Fibroblast of skin of right biceps (primary cell): ENCODE measurements around the gene ZNF620.
"Not testable (repeated sequence)": the region's sequence is repeated elsewhere in the genome, so short reads cannot be mapped to it uniquely, and the experiment has no call there.

Experiments used
- DNase-seq: peaks from one replicate; pipeline ENCODE4 v3.0.0-alpha.2; 2013

ZNF620 gene

DNA sequence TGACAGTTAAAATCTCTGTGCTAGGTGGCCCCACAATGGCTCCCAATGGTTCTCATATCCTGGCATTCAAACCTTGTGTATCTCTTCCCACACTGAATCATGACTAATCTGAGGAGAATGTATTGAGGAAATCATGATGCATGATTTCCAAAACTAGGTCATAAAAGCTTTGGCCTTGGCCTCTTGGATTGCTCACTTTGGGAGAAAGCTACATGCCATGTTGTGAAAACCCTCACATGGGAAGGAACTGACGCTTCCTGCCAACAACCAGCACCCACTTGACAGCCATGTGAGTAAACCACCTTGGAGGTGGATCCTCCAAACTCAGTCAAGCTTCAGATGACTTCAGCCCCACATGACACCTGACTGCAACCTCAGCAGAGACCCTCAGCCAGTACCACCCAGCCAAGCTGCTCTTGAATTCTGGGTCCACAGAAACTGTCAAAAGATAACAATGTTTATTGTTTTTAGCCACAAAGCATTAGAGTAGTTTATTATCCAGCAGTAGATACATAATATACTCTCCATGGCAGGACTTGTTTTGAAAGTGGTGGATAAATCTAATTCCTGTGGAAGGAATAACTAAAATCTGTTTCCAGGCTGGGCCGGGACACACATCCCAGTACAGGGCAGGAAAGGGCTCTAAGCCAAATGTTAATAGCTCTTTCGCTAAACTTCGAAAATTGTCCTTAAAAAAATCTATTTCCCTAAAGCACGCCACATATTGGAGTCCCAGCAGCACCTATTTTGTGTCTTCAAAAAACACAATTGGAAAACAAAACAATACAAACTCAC is 1.0 kb upstream of the ZNF620 start:
- DNase-seq, result peak; percentile 96

DNA sequence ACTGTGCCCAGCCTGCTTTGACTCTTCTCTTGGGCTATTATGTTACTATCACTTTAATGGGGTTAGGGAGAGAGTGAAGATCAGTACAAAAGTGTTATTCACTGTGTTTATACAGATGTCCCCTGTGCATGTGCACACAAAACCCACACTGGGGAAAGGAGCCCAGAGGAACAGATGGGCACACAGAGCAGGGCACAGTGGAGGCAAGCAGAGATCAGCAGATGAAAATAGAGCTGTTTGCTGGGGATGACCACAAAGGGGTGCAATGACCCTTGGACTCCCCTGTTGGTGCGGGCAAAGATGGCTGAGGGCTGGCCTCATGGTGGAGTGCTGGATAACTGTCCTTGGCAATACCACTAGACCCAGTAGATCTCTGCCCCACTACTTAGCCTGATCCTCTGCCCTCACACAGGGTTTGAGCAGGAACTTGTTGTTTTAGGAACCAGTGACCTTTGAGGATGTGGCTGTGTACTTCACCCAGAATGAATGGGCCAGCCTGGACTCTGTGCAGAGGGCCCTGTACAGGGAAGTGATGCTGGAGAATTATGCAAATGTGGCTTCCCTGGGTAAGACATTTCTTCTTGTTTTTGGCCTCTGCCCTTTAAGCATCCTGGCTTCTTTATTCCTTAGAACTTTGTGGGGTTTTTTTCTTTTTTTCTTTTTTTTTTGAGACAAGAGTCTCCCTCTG is 5.3 kb downstream of the ZNF620 start:
- no peak for DNase-seq

DNA sequence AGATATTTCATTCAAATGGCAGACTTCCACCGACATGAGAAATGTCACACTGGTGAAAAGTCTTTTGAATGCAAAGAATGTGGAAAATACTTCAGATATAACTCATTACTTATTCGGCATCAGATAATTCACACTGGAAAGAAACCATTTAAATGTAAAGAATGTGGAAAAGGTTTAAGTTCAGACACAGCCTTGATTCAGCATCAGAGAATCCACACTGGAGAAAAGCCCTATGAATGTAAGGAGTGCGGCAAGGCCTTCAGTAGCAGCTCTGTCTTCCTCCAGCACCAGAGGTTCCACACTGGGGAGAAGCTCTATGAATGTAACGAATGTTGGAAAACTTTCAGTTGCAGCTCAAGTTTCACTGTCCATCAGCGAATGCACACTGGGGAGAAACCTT is 10.4 kb downstream of the ZNF620 start:
- DNase-seq, result peak; percentile 84

DNA sequence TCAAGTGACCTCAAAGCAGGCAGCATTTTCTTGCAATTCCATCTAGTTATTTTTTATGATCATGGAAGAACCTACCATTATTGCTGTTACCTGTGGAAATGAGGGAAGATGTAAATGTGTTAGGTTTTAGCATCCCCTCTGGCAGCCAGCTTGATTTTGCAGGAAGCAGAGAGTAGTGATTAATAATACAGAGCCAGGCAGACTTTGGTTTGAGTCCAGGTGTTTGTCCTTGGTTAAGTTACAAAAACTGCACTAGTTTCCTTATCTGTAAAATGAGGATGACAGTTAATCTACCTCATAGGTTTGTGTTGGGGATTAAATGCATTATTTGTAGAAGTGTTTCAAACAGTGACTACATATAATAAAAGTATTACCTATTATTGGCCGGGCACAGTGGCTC is 12.2 kb downstream of the ZNF620 start:
- no peak for DNase-seq

DNA sequence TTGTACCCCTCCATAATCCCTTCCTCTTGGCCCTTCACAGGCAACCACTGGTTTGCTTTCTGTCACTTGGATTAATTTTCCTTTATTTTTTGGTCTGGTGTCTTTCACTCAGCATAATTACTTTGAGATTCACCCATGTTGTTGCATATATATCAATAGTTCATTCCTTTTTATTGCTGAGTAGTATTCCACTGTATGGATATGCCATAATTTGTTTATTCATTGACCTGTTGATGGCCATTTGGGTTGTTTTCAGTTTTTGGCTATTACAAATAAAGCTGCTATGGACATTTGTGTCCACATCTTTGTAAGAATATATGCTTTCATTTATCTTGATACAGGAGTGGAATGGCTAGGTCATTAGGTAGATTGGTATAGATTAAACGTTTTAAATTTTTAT is 13.0 kb downstream of the ZNF620 start:
- DNase-seq, result no peak

DNA sequence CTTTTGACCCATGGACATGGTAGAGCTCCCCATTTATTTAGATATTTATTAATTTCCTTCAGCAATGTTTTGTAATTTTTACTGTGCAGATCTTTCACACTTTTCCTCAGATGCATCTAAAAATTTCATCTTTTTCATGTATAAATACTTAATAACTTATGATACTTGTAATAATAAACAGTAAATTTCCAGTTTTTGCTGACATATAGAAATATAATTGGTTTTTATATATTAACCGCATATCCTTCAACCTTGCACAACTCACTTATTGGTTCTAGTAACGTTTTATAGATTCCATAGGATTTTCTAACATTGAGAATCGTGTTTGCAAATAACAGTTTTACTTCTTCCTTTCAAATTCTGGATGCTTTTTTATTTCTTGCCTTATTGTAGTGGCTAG is 15.4 kb downstream of the ZNF620 start:
- DNase-seq, result no peak

DNA sequence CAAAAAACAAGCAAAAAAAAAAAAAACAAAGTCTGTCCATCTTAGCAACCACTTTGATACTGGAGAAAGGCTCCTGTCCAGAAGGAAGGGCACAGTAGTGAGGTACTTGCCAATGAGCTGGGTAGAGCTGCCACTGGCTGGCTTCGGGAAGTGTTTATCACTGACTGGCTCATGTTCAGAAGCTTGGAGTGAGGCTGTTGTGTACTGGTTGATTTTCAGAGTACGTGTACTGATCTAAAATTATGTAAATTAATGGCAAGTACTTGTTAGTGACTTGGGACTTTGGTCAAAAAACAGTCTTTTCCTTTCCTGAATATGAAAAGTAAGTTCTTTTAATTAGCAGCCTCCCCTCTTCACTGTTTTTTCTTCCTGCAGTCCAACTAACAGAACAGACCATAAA is 17.9 kb downstream of the ZNF620 start:
- DNase-seq, result no peak

DNA sequence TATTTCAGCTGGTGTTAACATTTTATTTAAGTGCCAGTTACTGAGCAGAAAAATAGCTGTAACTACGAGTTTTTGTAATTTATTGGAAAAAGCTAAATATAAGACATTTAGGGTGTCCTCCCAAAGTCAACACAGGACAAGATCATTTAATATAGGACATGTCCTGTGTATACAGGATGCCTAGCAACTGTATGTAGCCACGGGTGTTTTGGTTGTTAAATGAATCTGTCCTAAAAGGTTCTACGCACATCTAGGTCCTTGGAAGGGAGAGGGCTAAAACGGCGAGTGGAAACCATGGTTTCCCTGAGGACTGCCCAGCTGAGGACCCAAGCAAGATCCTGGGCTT is 18.4 kb downstream of the ZNF620 start:
- no peak for DNase-seq

DNA sequence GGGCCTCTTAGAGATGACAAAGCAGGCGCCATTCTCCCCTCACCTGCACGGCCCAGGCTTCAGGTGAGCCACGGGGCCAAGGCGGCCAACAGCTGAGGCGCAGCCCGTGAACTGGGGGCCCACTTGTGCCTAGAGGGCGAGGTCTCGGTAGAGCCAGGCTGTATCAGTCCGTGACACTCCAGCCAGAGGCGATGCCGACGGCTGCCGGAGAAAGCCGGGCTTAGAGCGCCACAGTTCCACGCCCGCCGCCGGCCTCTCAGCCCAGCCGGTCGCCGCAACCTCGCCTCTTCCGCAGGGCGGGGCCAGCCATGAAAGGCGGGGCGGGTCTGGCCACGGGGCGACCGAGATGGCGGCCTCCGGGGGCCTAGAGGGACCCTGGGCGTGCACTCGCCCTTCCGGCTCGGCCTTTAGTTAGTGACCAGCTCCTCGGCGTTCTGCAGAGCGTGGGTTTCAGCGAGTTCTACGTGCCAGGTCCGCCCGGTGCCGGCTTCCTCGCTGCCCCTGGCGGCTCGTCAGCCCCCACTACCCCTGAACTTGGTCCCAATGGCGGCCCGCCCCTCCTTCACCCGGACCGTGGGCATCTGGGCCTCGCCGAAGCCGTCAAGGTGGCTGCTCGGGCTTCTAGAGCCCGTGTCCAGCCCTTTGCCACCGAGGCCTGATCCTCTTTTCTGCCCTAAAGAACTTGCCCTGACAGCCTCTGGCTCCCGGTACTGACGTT is 18.9 kb downstream of the ZNF620 start, which contains the start of gene ZNF621:
Gene ZNF621 (plus strand): TSS at position 393 of the 718 bp plus-strand sequence. CDS start 881 bp downstream, outside the sequence.
- DNase-seq, result peak; percentile 86

DNA sequence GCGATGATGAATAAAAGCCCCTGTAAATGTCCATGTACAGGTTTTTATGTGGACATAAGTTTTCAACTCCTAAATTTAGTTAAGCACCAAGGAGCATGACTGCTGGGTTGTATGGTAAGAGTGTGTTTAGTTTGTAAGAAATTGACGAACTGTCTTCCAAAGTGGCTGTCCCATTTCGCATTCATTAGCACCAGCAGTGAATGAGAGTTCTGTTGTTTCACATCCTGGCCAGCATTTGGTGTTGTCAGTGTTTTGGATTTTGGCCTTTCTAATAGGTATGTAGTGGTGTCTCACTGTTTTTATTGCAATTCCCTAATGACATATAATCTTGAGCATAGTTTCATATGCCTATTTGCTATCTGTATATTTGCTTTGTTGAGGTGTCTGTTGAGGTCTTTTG is 22.6 kb downstream of the ZNF620 start:
- no peak for DNase-seq

DNA sequence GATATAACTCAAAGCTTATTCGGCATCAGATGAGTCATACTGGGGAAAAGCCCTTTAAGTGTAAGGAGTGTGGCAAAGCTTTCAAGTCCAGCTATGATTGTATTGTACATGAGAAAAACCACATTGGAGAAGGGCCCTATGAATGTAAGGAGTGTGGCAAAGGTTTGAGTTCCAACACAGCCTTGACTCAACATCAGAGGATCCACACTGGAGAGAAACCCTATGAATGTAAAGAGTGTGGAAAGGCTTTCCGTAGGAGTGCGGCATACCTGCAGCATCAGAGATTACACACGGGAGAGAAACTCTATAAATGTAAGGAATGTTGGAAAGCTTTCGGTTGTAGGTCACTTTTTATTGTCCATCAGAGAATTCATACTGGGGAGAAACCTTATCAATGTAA is 26.4 kb downstream of the ZNF620 start:
- DNase-seq, result peak; percentile 7

DNA sequence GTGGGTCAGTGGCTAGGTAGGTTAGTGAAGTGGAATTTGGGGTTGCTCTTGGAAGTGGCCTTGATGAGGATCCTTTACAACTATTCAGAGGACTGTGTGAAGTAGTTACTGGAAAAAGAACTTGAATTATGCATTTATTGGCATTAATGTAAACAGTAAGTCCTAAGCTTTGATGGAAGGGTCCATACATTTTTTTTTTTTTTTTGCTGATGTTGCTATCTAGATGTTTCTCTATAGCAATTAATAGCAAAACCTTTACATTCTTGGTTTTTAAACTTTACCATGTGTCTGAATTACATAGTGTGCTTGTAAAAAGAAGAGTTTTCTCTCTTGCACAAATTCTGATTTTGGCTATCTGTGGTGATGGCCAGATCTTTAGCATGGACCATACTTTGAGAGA is 28.4 kb downstream of the ZNF620 start:
- no peak for DNase-seq

DNA sequence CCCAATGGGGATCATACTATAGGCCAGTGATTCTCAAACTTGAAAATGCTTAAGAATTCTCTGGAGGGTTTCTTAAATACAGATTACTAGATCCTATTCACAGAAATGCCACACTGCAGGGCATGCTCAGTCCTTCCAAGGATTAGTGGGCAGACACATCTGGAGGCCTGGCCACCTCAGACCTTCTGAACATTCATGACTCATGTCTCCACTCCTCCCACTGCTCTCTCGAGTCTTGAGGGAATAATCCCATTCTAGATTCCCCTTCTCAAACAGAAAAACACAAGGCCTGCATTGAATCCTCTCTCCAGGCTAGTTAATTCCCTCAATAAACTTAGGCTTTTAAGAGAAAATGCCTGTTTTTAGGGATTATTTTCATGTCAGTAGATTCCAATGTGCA is 41.0 kb downstream of the ZNF620 start:
- DNase-seq, result peak; percentile 43

DNA sequence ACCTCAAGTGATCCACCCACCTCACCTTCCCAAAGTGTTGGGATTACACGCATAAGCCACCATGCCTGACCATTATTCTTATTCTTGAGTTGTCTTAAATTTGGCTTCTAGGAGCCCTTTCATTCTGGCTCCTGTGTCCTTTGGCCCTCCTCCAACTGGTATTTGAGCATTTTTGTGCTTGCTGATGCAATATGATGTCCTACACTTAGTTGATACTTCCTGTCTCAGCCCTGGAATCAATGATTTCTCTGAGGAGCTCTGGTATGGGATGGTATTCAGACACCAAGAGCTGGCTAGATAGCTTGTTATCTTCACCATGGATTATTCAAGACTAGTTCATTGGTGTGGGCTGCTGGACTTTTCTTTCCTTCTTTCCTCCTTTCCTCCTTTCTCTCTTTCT is 44.3 kb downstream of the ZNF620 start:
- peak; percentile 6 for DNase-seq

DNA sequence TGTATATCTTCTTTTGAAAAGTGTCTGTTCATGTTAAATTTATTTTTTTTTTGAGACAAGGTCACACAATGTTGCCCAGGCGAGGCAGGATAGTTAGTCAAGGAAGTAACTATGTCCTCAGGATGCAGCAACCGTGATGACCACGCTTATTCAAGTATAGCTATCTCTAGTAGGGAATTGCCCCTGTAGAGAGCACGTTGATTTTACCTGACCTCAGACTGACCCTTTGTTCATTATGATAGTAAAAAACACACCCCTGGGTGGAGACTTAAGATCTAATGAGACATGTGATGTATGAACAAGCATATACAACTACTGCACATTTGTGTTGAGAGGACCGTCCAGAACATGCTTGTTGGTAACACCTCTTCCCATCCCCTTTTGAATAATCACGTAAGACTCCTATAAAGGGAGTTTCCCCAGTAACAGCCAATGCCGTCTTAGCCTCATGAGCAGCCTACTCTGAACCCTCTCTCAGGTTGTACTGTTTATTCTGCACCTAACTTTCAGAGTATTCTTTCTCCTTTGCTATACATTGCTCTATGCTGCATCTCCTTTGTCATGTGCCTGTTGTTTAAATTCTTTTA is 51.8 kb downstream of the ZNF620 start:
- peak; percentile 1 for DNase-seq

DNA sequence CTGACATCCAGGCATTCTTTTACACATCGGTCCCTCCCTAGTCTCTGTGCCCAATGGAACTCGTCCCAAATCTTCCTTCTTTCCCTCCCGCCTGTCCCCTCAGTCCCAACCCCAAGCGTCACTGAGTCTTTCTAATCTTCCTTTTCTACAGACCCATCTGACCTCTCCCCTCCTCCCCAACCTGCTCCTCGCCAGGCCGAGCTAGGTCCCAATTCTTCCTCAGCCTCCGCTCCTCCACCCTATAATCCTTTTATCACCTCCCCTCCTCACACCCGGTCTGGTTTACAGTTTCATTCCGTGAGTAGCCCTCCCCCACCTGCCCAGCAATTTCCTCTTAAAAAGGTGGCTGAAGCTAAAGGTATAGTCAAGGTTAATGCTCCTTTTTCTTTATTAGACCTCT is 56.6 kb downstream of the ZNF620 start:
- DNase-seq, result not testable (repeated sequence)

DNA sequence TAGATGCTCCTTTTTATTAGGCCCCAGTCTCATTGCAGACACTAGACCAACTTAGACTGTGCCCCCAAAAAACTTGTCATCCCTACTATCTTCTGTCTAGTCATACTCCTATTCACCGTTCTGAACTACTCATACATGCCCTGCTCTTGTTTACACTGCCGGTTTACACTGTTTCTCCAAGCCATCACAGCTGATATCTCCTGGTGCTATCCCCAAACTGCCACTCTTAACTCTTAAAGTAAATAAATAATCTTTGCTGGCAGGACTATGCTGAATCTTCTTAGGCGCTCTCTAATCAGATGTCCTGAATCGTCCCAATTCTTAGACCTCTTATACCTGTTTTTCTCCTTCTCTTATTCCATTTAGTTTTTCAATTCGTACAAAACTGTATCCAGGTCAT is 59.8 kb downstream of the ZNF620 start:
- not testable (repeated sequence) for DNase-seq

DNA sequence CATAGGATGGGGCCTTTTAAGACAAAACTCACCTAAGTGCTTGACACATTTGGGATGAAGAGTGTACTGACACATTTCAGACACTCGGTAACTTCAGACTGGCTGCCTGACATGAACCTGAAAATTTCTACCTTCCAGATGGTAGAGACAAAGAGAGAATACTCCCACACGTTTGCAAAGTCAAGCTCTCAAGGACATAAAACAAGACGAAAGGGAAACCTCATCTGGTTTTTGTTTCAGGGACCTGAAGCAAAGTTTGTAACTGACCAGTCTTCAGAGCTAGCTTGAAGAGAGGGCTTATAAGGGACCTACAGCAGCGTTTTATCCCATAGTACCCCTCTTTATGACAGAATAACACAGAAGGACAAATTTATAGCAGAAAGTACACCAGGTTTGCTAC is 60.9 kb downstream of the ZNF620 start:
- DNase-seq, result no peak
